T-cell (primary cell): ENCODE measurements around the gene LYRM4. TPM values are rescaled to one million over a fixed set of nuclear protein-coding genes. Genes with fewer than 3 reads are reported as not detected.

Source experiments
- ATAC-seq, 4 experiments: fragments of 200-7000 bp in 3 of 4; fragments of 150-1000 bp in 1 of 4; cut with Tn5 transposase; replicated peaks in 1 of 4; 1 replicate in 3 of 4; 2 replicates in 1 of 4; pipeline ENCODE4 v1.10.0; 2021; ENCODE audit warnings: moderate library complexity in 3 of 4, mild to moderate bottlenecking in 2 of 4, moderate number of reproducible peaks in 1 of 4
- CTCF ChIA-PET, 2 donors: fragments of 300-600 bp; sonication (Branson Sonifier 250); formaldehyde crosslinking; loops; one replicate each; lab custom pipeline; 2022; ENCODE audit warnings: antibody characterized with exemption in 2 of 2; lab: Charles Lee
- POLR2A ChIA-PET, 2 donors: fragments of 300-600 bp; sonication (Branson Sonifier 250); formaldehyde crosslinking; loops; one replicate each; lab custom pipeline; 2022; ENCODE audit warnings: antibody characterized with exemption in 2 of 2; lab: Charles Lee
- DNase-seq, 35 experiments: peaks; one replicate each; pipeline versions ENCODE4 v3.0.0 to v3.0.0-alpha.2; 2013 to 2023
- H3K27ac ChIP-seq: one replicate; pipeline ENCODE4 v1.5.1; 2013; ENCODE audit warnings: low read length
- H3K27me3 ChIP-seq, 2 experiments: replicated peaks in 1 of 2; 1 replicate in 1 of 2; 2 replicates in 1 of 2; pipeline versions ENCODE4 v1.6.1 to v1.7.0; 2013; ENCODE audit warnings: low read length in 1 of 2, mixed read lengths in 1 of 2; ENCODE audit not compliant: control insufficient read depth in 2 of 2, insufficient read depth in 2 of 2; ENCODE audit errors: extremely low read depth in 1 of 2
- H3K36me3 ChIP-seq, 2 donors: 1 replicate in 1 of 2; 2 replicates in 1 of 2; pipeline versions ENCODE4 v1.6.1 to v1.7.0; 2013; ENCODE audit warnings: low read length in 1 of 2; ENCODE audit not compliant: control insufficient read depth in 2 of 2, insufficient read depth in 1 of 2; ENCODE audit errors: extremely low read depth in 1 of 2
- H3K4me1 ChIP-seq, 2 experiments: 1 replicate in 1 of 2; 2 replicates in 1 of 2; pipeline versions ENCODE4 v1.6.1 to v1.7.0; 2013; ENCODE audit warnings: low read length in 2 of 2, mixed read lengths in 1 of 2; ENCODE audit not compliant: insufficient read depth in 2 of 2, control insufficient read depth in 1 of 2; ENCODE audit errors: extremely low read depth in 1 of 2
- H3K4me3 ChIP-seq, 2 donors: 1 replicate in 1 of 2; 2 replicates in 1 of 2; pipeline versions ENCODE4 v1.5.1 to v1.7.0; 2013; ENCODE audit warnings: mild to moderate bottlenecking in 2 of 2, low read length in 1 of 2, moderate library complexity in 1 of 2; ENCODE audit not compliant: control insufficient read depth in 1 of 2; ENCODE audit errors: extremely low read depth in 1 of 2
- H3K9me3 ChIP-seq: 2 replicates; pipeline ENCODE4 v1.7.0; 2013
- H3K27ac Mint-ChIP-seq, 2 donors: one replicate each; pipeline ENCODE4 v1.8.0; 2020 to 2021; ENCODE audit warnings: mild to moderate bottlenecking in 2 of 2, mixed read lengths in 2 of 2
- H3K27me3 Mint-ChIP-seq, 2 donors: one replicate each; pipeline ENCODE4 v1.8.0; 2021 to 2022; ENCODE audit warnings: mixed read lengths in 2 of 2
- H3K36me3 Mint-ChIP-seq: one replicate; pipeline ENCODE4 v1.8.0; 2021; ENCODE audit warnings: mixed read lengths
- H3K4me1 Mint-ChIP-seq, 3 donors: one replicate each; pipeline ENCODE4 v1.8.0; 2020 to 2022; ENCODE audit warnings: mixed read lengths in 3 of 3, mild to moderate bottlenecking in 1 of 3
- H3K4me3 Mint-ChIP-seq, 3 donors: one replicate each; pipeline ENCODE4 v1.8.0; 2020 to 2022; ENCODE audit warnings: mild to moderate bottlenecking in 3 of 3, mixed read lengths in 3 of 3, moderate library complexity in 3 of 3
- H3K9me3 Mint-ChIP-seq, 3 donors: one replicate each; pipeline ENCODE4 v1.8.0; 2020 to 2022; ENCODE audit warnings: mixed read lengths in 3 of 3
- WGBS: methylation state at CpG from one replicate; pipeline ENCODE4 v1.1.5; 2013; ENCODE audit warnings: missing lambda C conversion rate; ENCODE audit not compliant: insufficient coverage; 5-methylcytosine and 5-hydroxymethylcytosine counted together
- total RNA-seq, 35 experiments: library from RNA in 6 of 35; stranded (reverse) in 6 of 35; fragments of 120-200 nt in 1 of 35; gene quantifications; one replicate each; pipeline versions ENCODE4 v1.2.1 to v1.2.4 and lab custom pipeline; 2013 to 2026

LYRM4 gene
- total RNA-seq, 5 donors from 2014 or later (not counting 1 experiment from before 2014, with no cell fraction given), result 17.7 to 25.6 (median 20.4) TPM

- no peaks in the 10 kb centered on the region for H3K27me3 ChIP-seq
- Mint-ChIP-seq H3K4me1 (peaks cover 18 to 25% (median 24%) of the 10 kb centered on the region in 3 donors), H3K27ac (no peak overlapping the region), H3K36me3 (peaks cover 34% of the 10 kb centered on the region), H3K27me3 (no peaks in the 10 kb centered on the region), H3K4me3 (no peak overlapping the region), H3K9me3 (no peaks in the 10 kb centered on the region)
- H3K4me1 ChIP-seq, result peaks cover 9 to 13% of the 10 kb centered on the region in 2 experiments
- WGBS, result 96% methylated on average over 6 of the region's 8 CpGs
- H3K36me3 ChIP-seq, result peaks cover 0 to 3% of the 10 kb centered on the region in 2 donors
- no peak overlapping the region for H3K27ac ChIP-seq
- DNase-seq, result no peak
- ChIA-PET CTCF (interaction anchor here in 1 of 2 donors (0.7 to 1.3 kb wide), 2 partner anchors 9 to 114 kb away, joined by 3 to 4 read pairs; no protein-coding TSS in a partner anchor), POLR2A (interaction anchor here in 1 of 2 donors (0.6 to 0.9 kb wide), 2 partner anchors 75 to 91 kb away, joined by 3 read pairs; no protein-coding TSS in a partner anchor)
- no peak for ATAC-seq
- H3K9me3 ChIP-seq, result no peaks in the 10 kb centered on the region
- H3K4me3 ChIP-seq, result no peak overlapping the region
Observed at GRCh38 chr6:5257400-5257799, 3.4 kb downstream of the LYRM4 start.

- DNase-seq, result no peak
- H3K27ac ChIP-seq, result no peak overlapping the region
- H3K4me3 Mint-ChIP-seq, result no peak overlapping the region
- WGBS, result 90% methylated on average over 2 of the region's 3 CpGs
- H3K9me3 Mint-ChIP-seq, result no peaks in the 10 kb centered on the region
- H3K27ac Mint-ChIP-seq, result no peak overlapping the region
- ChIA-PET POLR2A (interaction anchor here in 1 of 2 donors (0.6 to 0.9 kb wide), 2 partner anchors 74 to 91 kb away, joined by 3 read pairs; no protein-coding TSS in a partner anchor), CTCF (interaction anchor here in 1 of 2 donors (0.7 kb wide), 1 partner anchor 113 kb away, joined by 3 read pairs; no protein-coding TSS in a partner anchor)
- H3K9me3 ChIP-seq, result no peaks in the 10 kb centered on the region
- no peaks in the 10 kb centered on the region for H3K27me3 ChIP-seq
- H3K36me3 ChIP-seq, result peaks cover 0 to 3% of the 10 kb centered on the region in 2 donors
- H3K4me1 Mint-ChIP-seq, result peaks cover 18 to 24% (median 21%) of the 10 kb centered on the region in 3 donors
- H3K4me1 ChIP-seq, result peaks cover 8% of the 10 kb centered on the region in 2 experiments
- peaks cover 37% of the 10 kb centered on the region for H3K36me3 Mint-ChIP-seq
- H3K27me3 Mint-ChIP-seq, result no peaks in the 10 kb centered on the region
- ATAC-seq, result no peak
- H3K4me3 ChIP-seq, result no peak overlapping the region
Observed at GRCh38 chr6:5256952-5257351, 3.8 kb downstream of the LYRM4 start.

- ATAC-seq (no peak), DNase-seq (peak in 1 of 35 experiments; percentile 8)
- ChIA-PET POLR2A (no interaction called here), CTCF (no interaction called here)
- WGBS, result no CpG with 5 or more reads among the region's 4 CpGs
- Mint-ChIP-seq H3K27me3 (no peaks in the 10 kb centered on the region), H3K4me1 (peaks cover 0 to 16% (median 0%) of the 10 kb centered on the region in 3 donors), H3K9me3 (no peaks in the 10 kb centered on the region), H3K27ac (no peak overlapping the region), H3K36me3 (peaks cover 36% of the 10 kb centered on the region), H3K4me3 (no peak overlapping the region)
- Histone ChIP-seq H3K4me3 (no peak overlapping the region), H3K4me1 (no peaks in the 10 kb centered on the region), H3K36me3 (no peaks in the 10 kb centered on the region), H3K27me3 (no peaks in the 10 kb centered on the region), H3K9me3 (no peaks in the 10 kb centered on the region), H3K27ac (no peak overlapping the region)
Observed at GRCh38 chr6:5250911-5251310, 9.8 kb downstream of the LYRM4 start.

GRCh38 chr6:5250451-5250850 is 10.3 kb downstream of the LYRM4 start:
- Histone ChIP-seq H3K9me3 (no peaks in the 10 kb centered on the region), H3K27ac (no peak overlapping the region), H3K4me1 (no peaks in the 10 kb centered on the region), H3K4me3 (no peak overlapping the region), H3K27me3 (no peaks in the 10 kb centered on the region), H3K36me3 (no peaks in the 10 kb centered on the region)
- H3K4me3 Mint-ChIP-seq, result no peak overlapping the region
- no CpG with 5 or more reads among the region's 3 CpGs for WGBS
- H3K27me3 Mint-ChIP-seq, result no peaks in the 10 kb centered on the region
- CTCF ChIA-PET, result no interaction called here
- ATAC-seq (no peak), DNase-seq (no peak)
- peaks cover 0 to 16% (median 2%) of the 10 kb centered on the region in 3 donors for H3K4me1 Mint-ChIP-seq
- H3K36me3 Mint-ChIP-seq, result peaks cover 40% of the 10 kb centered on the region
- H3K9me3 Mint-ChIP-seq, result no peaks in the 10 kb centered on the region
- POLR2A ChIA-PET, result no interaction called here
- no peak overlapping the region for H3K27ac Mint-ChIP-seq

GRCh38 chr6:5249451-5250122 is 11.2 kb downstream of the LYRM4 start:
- no peak for ATAC-seq
- no peak overlapping the region for H3K4me3 Mint-ChIP-seq
- Histone ChIP-seq H3K27ac (no peak overlapping the region), H3K27me3 (no peaks in the 10 kb centered on the region), H3K36me3 (no peaks in the 10 kb centered on the region), H3K4me3 (no peak overlapping the region), H3K9me3 (no peaks in the 10 kb centered on the region), H3K4me1 (no peaks in the 10 kb centered on the region)
- POLR2A ChIA-PET, result no interaction called here
- H3K9me3 Mint-ChIP-seq, result no peaks in the 10 kb centered on the region
- H3K27me3 Mint-ChIP-seq, result no peaks in the 10 kb centered on the region
- H3K36me3 Mint-ChIP-seq, result peaks cover 33% of the 10 kb centered on the region
- 92% methylated on average over 3 of the region's 5 CpGs for WGBS
- H3K27ac Mint-ChIP-seq, result no peak overlapping the region
- CTCF ChIA-PET, result interaction anchor here in 1 of 2 donors (0.6 kb wide), 1 partner anchor 11 kb away, joined by 8 read pairs; the partner anchor contains the start of gene LYRM4
- H3K4me1 Mint-ChIP-seq, result peaks cover 0 to 16% (median 2%) of the 10 kb centered on the region in 3 donors
- no peak for DNase-seq

- Histone ChIP-seq H3K4me1 (no peaks in the 10 kb centered on the region), H3K4me3 (no peak overlapping the region), H3K27ac (no peak overlapping the region), H3K9me3 (no peaks in the 10 kb centered on the region), H3K27me3 (no peaks in the 10 kb centered on the region), H3K36me3 (no peaks in the 10 kb centered on the region)
- CTCF ChIA-PET, result interaction anchor here in 1 of 2 donors (1.1 kb wide), 1 partner anchor 9 kb away, joined by 4 read pairs; no protein-coding TSS in a partner anchor
- Mint-ChIP-seq H3K4me1 (peaks cover 0 to 16% (median 2%) of the 10 kb centered on the region in 3 donors), H3K27ac (no peak overlapping the region), H3K9me3 (no peaks in the 10 kb centered on the region), H3K27me3 (no peaks in the 10 kb centered on the region), H3K36me3 (peaks cover 25% of the 10 kb centered on the region), H3K4me3 (no peak overlapping the region)
- WGBS, result 88% methylated on average over 5 of the region's 9 CpGs
- no peak for ATAC-seq
- no peak for DNase-seq
- POLR2A ChIA-PET, result no interaction called here
Observed at GRCh38 chr6:5248302-5249098, 12.2 kb downstream of the LYRM4 start.
